Measurements from ENCODE around the gene DLGAP1. TPM values are rescaled to one million over a fixed set of nuclear protein-coding genes. Genes with fewer than 3 reads are reported as not detected.

DLGAP1 gene
- total RNA-seq, 1 experiment from 2014 or later: 0.39 TPM

- no peak for TF ChIP-seq MAX (IDR thresholded peaks at IDR 0.05)
- TF ChIP-seq EGR1 (IDR thresholded peaks at IDR 0.05; ENCODE audit: low read depth): no peak
Observed at GRCh38 chr18:3499501-3499900, 955.6 kb downstream of the DLGAP1 start (continued).

GRCh38 chr18:3498698-3499471 is 956.2 kb downstream of the DLGAP1 start:
- Histone ChIP-seq H3K9me3 (ENCODE audit: control insufficient read depth in 1 of 2, insufficient read depth in 1 of 2, low read depth in 1 of 2, low read length in 2 of 2) (no peaks in the 10 kb centered on the region), H3K4me2 (ENCODE audit: low read length) (no peak overlapping the region), H2AFZ (ENCODE audit: low read depth, low read length, poor library complexity, severe bottlenecking) (no peak overlapping the region), H4K20me1 (ENCODE audit: insufficient read depth) (no peaks in the 10 kb centered on the region), H3K36me3 (ENCODE audit: control insufficient read depth in 1 of 2, insufficient read depth in 2 of 2, low read length in 2 of 2) (no peaks in the 10 kb centered on the region), H3K27me3 (ENCODE audit: insufficient read depth, low read length) (no peaks in the 10 kb centered on the region), H3K4me3 (replicated peaks in 1 of 2; ENCODE audit: low read depth in 1 of 2, low read length in 2 of 2) (no peak overlapping the region), H3K79me2 (ENCODE audit: insufficient read depth, low read length) (no peaks in the 10 kb centered on the region), H3K9ac (ENCODE audit: low read length) (no peak overlapping the region), H3K4me1 (ENCODE audit: control insufficient read depth in 1 of 2, insufficient read depth in 2 of 2, low read length in 2 of 2) (no peaks in the 10 kb centered on the region), H3K9me2 (ENCODE audit: insufficient read depth) (no peaks in the 10 kb centered on the region), H3K27ac (ENCODE audit: low read depth, low read length) (no peak overlapping the region)
- no peak for DNase-seq (ENCODE audit: low read depth, low spot score)
- BruUV-seq (replicated peaks): no TSS peak
- ATAC-seq: no peak
- POLR2A ChIA-PET: interaction anchor here (1.2 kb wide), 1 partner anchor 9 kb away, joined by 3 read pairs; no protein-coding TSS in a partner anchor
- CTCF ChIA-PET: no interaction called here
- TF ChIP-seq MAX (IDR thresholded peaks at IDR 0.05) (no peak), POLR2AphosphoS5 (IDR thresholded peaks at IDR 0.05; ENCODE audit: low read depth, low read length) (no peak), EZH2 (IDR thresholded peaks at IDR 0.05) (no peak), CBX3 (IDR thresholded peaks at IDR 0.05; ENCODE audit: low read depth) (no peak), ZNF274 (IDR thresholded peaks at IDR 0.05; ENCODE audit: low read depth, low read length) (no peak), ZFX (IDR thresholded peaks at IDR 0.05) (no peak), REST (IDR thresholded peaks at IDR 0.05; ENCODE audit: low read depth) (no peak)
- RAD21 ChIA-PET (ENCODE audit: low non-redundant PET in 1 of 2, low total read pairs in 2 of 2, uncharacterized antibody in 2 of 2, unreplicated experiment in 2 of 2): interaction anchor here in 1 of 2 experiments (0.5 kb wide), 1 partner anchor 19 kb away, joined by 3 read pairs; no protein-coding TSS in a partner anchor
- intact Hi-C loops (cut with micrococcal nuclease): no loop called here

Measured in HCT116 (cell line).